Central memory CD8-positive, alpha-beta T cell (primary cell): ENCODE data around the gene UBQLN1.

Experiments used
- ATAC-seq: fragments of 150-1000 bp; cut with Tn5 transposase; replicated peaks from 2 replicates; pipeline ENCODE4 v1.10.0; 2022; ENCODE audit warnings: mild to moderate bottlenecking, moderate FRiP score, moderate number of reproducible peaks; ENCODE audit not compliant: poor library complexity, severe bottlenecking; ENCODE audit errors: extremely low read depth
- DNase-seq, 2 donors: peaks; one replicate each; pipeline ENCODE4 v3.0.0; 2021; ENCODE audit warnings: low spot score in 2 of 2
- H3K27ac Mint-ChIP-seq: one replicate; pipeline ENCODE4 v1.8.0; 2022; ENCODE audit warnings: low read depth, mild to moderate bottlenecking, moderate library complexity, mixed read lengths
- H3K27me3 Mint-ChIP-seq: one replicate; pipeline ENCODE4 v1.8.0; 2022; ENCODE audit warnings: mixed read lengths
- H3K36me3 Mint-ChIP-seq: one replicate; pipeline ENCODE4 v1.8.0; 2022; ENCODE audit warnings: mild to moderate bottlenecking, moderate library complexity, mixed read lengths; ENCODE audit not compliant: insufficient read depth
- H3K4me1 Mint-ChIP-seq: one replicate; pipeline ENCODE4 v1.8.0; 2022; ENCODE audit warnings: mixed read lengths
- H3K4me3 Mint-ChIP-seq: one replicate; pipeline ENCODE4 v1.8.0; 2022; ENCODE audit warnings: mild to moderate bottlenecking, moderate library complexity, mixed read lengths
- H3K9me3 Mint-ChIP-seq: one replicate; pipeline ENCODE4 v1.8.0; 2022; ENCODE audit warnings: mixed read lengths

The UBQLN1 gene

DNA sequence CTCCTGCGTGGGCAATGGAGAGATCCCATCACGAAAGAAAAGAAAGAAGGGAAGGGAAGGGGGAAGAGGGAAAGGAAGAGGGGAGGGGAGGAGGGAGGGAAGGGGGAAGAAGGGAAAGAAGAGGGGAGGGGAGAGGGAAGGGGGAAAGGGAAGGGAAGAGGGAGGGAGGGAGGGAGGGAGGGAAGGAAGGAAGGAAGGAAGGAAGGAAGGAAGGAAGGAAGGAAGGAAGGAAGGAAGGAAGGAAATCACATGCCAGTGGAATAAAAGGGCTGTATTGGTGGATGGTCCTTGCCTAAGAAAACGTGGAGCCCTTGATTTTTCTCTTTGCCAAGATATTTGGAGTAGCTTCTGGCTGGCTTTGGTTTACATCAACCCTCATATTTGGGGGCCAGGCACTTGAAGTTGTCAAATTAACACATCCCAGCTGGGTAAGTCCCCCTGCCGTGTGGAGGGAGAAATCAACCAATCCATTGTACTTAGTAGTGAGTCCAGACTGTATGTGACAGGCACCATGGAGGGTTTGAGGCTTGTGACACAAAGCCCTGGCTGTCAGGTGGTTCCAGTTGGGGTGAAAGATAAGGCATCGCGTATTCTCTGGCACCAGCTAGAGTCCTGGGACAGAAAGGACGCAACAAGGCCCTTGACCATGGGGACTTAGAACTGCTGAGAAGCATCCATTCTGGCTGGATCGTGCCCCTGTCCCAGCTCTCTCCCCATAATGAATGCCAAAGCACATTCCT, 61.1 kb downstream of the UBQLN1 start:
- ATAC-seq (no peak), DNase-seq (no peak)
- no peaks in the 10 kb centered on the region for H3K27me3 Mint-ChIP-seq
- no peaks in the 10 kb centered on the region for H3K4me1 Mint-ChIP-seq
- H3K9me3 Mint-ChIP-seq = no peaks in the 10 kb centered on the region
- no peak overlapping the region for H3K4me3 Mint-ChIP-seq
- peaks cover 20% of the 10 kb centered on the region for H3K36me3 Mint-ChIP-seq
- H3K27ac Mint-ChIP-seq = no peak overlapping the region

DNA sequence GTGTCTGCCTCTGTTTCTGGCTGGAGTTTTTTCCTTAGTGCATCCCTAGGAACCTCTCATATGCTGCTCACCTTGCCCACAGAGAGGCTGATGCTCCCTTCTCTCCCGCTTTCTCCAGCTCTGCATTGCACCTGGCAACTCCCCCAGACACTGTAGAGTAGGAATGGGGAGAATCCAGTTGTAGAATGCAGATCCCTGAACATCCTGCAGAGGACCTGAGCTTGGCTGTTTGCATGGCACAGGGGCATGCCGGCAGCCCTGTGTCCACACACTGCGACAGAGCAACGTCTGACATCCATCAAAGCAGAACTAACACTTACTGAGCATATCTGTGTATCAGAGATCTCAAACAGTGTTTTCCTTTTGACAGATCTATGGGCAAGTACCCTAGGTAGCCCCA, 65.0 kb downstream of the UBQLN1 start:
- H3K4me3 Mint-ChIP-seq = no peak overlapping the region
- no peaks in the 10 kb centered on the region for H3K9me3 Mint-ChIP-seq
- ATAC-seq (no peak), DNase-seq (no peak)
- H3K36me3 Mint-ChIP-seq = peaks cover 9% of the 10 kb centered on the region
- H3K27me3 Mint-ChIP-seq = no peaks in the 10 kb centered on the region
- no peak overlapping the region for H3K27ac Mint-ChIP-seq
- H3K4me1 Mint-ChIP-seq = no peaks in the 10 kb centered on the region

DNA sequence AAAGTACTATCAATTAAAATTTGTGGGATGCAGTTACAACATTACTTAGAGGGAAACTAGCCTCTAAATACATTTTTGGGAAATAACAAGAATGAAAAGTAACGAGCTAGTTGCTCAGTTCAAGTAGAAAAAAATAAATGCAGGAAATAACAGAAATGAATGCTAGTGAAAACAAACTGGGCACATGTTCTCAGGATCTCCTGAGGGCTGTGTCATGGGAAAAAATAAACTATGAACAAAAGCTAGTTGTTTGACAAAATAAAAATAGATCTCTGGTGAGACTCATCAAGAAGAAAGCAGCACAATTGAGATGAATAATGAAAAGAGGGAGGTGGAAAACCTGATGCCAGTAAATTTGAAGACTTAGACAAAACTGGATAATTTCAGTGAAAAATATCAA, 68.5 kb downstream of the UBQLN1 start:
- ATAC-seq (no peak), DNase-seq (no peak)
- no peak overlapping the region for H3K4me3 Mint-ChIP-seq
- H3K27me3 Mint-ChIP-seq = no peaks in the 10 kb centered on the region
- H3K36me3 Mint-ChIP-seq = peaks cover 2% of the 10 kb centered on the region
- H3K9me3 Mint-ChIP-seq = no peaks in the 10 kb centered on the region
- H3K4me1 Mint-ChIP-seq = no peaks in the 10 kb centered on the region
- peak overlapping the region; percentile 15 for H3K27ac Mint-ChIP-seq

DNA sequence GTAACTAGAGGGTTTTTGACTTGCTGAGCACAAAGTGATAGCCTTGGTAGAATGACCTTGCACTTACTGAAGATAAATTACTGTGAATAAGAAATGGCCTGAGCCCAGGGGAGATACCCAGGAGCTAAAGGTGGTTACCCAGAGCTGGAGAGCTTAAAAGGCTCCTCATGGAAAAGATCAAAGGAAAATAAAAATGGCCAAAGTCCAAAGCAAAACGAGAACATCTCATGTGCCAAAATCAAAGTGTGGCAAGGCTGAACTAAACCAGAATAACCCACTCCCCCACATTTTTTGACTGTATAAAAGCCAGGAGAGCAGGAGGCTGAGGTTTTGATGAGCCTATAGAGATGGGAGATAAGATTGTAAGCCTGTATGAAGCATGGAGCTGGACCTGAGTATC, 70.4 kb downstream of the UBQLN1 start:
- no peaks in the 10 kb centered on the region for H3K36me3 Mint-ChIP-seq
- ATAC-seq (no peak), DNase-seq (no peak)
- H3K27ac Mint-ChIP-seq = no peak overlapping the region
- no peaks in the 10 kb centered on the region for H3K9me3 Mint-ChIP-seq
- no peaks in the 10 kb centered on the region for H3K4me1 Mint-ChIP-seq
- H3K4me3 Mint-ChIP-seq = no peak overlapping the region
- no peaks in the 10 kb centered on the region for H3K27me3 Mint-ChIP-seq

DNA sequence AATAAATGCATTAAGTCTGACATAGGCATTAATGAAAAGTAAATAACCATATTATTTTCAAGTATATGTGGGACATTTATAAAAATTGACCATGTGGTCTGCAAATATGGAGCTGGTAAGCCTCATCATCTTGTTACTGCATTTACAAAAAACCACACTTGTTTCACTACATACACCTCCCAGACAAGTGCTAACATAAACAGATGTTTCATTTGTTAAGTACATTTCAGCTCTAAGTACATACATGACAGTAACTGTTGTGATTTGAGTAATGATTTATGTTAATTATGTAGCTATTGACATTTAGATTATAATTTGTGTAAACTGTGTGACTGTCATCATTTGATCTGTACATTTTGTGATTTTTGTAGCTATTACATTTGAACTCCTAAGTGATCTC, 70.9 kb downstream of the UBQLN1 start:
- DNase-seq = no peak
- no peak for ATAC-seq
- Mint-ChIP-seq H3K27ac (no peak overlapping the region), H3K4me3 (no peak overlapping the region), H3K4me1 (no peaks in the 10 kb centered on the region), H3K27me3 (no peaks in the 10 kb centered on the region), H3K9me3 (no peaks in the 10 kb centered on the region), H3K36me3 (no peaks in the 10 kb centered on the region)

DNA sequence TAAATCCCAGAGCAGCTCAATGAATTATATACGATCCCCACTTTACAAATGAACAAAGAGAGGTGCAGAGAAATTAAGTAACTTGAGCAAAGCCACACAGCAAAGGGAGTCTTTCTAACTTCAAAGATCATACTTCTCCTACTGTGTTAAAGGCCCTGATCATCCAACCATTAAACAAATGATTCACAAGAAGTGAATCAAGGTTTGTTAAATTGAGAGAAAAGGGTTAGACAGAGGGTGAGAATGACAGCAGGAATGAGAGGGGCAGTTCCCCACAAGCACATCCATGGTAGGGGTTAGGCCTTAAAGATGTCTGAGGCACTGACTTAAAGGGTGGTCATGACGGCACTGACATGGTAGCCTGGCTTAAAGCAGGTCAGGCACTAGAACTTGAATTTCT, 74.1 kb downstream of the UBQLN1 start:
- H3K27ac Mint-ChIP-seq = no peak overlapping the region
- no peaks in the 10 kb centered on the region for H3K27me3 Mint-ChIP-seq
- DNase-seq = no peak
- peaks cover 4% of the 10 kb centered on the region for H3K36me3 Mint-ChIP-seq
- no peaks in the 10 kb centered on the region for H3K9me3 Mint-ChIP-seq
- ATAC-seq = no peak
- H3K4me3 Mint-ChIP-seq = no peak overlapping the region
- no peaks in the 10 kb centered on the region for H3K4me1 Mint-ChIP-seq

DNA sequence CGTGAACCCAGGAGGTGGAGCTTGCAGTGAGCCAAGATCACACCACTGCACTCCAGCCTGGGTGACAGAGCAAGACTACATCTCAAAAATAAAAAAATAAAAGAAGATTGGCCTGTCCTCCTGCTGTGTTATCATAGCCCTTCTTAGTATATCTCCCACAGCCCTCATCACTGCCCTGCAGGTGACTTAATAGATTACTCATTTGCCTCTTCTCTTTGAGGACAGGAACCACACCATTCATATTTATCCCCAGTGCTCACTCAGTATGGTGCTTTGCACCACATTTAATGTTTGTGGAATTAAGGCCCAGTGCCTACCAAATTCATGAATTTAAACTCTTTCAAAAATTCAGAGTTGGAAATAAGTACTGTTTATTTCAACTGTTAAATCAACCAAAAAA, 74.5 kb downstream of the UBQLN1 start:
- H3K27ac Mint-ChIP-seq = no peak overlapping the region

DNA sequence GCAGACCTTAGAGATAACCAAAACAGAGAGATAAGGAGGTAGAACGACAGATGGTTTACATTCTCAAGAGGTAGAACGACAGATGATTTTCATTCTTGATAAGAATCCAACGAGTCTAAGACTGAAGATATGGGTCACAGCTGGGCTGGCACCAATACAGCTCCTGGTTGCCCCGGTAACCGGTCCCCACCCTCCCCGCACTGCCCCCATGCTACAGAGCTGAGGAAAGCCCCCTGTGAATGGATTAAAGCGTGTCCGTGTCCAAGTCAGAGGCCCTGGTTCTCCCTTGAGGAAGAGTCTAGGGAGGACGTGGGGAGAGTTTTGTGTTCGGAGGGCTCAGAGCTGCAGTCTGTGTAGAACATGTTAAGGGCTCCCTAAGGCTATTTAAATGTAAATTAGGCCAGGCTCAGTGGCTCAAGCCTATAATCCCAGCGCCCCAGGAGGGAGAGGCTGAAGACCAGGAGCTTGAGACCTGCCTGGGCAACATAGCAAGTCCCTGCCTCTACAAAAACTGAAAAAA, 76.8 kb downstream of the UBQLN1 start:
- Mint-ChIP-seq H3K27me3 (no peaks in the 10 kb centered on the region), H3K4me1 (peaks cover 3% of the 10 kb centered on the region), H3K27ac (no peak overlapping the region), H3K36me3 (peaks cover 4% of the 10 kb centered on the region), H3K9me3 (no peaks in the 10 kb centered on the region), H3K4me3 (no peak overlapping the region)
- DNase-seq = no peak
- ATAC-seq = no peak

More for the DNA sequence above, 74.5 kb downstream of the UBQLN1 start:
- H3K4me1 Mint-ChIP-seq = no peaks in the 10 kb centered on the region
- H3K4me3 Mint-ChIP-seq = no peak overlapping the region
- no peak for DNase-seq
- no peaks in the 10 kb centered on the region for H3K27me3 Mint-ChIP-seq
- peaks cover 4% of the 10 kb centered on the region for H3K36me3 Mint-ChIP-seq
- no peaks in the 10 kb centered on the region for H3K9me3 Mint-ChIP-seq
- no peak for ATAC-seq

DNA sequence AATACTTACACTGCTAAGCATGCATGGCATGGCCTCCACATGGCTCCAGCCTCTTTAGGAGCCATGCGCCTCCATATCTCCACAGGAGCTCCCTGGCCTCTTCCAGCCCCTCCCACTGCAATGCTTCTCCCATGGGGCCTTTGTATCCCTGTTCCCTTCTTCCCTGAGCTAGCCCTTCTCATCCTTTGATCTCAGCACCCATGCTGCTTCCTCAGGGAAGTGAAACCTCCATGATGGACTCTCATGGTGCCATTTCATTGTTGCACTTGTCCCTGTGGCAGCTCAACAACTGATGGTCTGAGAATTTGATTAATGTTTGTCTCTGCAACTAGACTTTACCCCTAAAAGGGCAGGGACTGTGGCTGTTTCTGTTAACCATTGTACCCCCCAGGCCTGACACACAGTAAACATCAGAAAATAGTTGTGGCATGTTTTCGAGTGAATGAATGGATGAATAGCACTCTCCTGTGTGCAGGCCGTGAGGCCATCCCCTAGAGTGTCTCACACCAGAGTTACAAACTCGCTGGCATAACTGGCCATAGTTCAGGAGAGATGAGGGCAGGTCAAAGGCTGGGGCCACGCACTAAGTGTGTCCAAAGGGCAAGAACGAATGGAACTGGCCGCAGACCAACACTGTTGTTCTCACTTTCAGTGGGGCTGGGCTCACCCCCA, 78.2 kb downstream of the UBQLN1 start:
- DNase-seq (no peak), ATAC-seq (no peak)
- peaks cover 4% of the 10 kb centered on the region for H3K36me3 Mint-ChIP-seq
- peaks cover 13% of the 10 kb centered on the region for H3K4me1 Mint-ChIP-seq
- no peaks in the 10 kb centered on the region for H3K27me3 Mint-ChIP-seq
- H3K9me3 Mint-ChIP-seq = no peaks in the 10 kb centered on the region
- no peak overlapping the region for H3K4me3 Mint-ChIP-seq
- no peak overlapping the region for H3K27ac Mint-ChIP-seq

DNA sequence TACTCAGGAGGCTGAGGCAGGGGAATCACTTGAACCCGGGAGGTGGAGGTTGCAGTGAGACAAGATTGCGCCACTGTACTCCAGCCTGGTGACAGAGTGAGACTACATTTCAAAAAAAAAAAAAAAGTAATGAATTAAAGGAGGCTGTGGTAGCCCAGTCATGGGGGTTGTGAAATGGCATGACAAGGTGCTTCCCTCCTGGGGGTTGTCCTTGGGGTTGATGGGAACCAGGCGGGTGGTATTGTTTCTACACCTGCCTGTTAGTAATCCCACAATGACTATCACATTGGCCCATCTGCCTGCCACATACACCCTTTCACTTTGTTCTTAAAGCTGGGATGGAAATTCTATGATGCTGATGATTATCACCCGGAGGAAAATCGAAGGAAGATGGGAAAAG, 79.2 kb downstream of the UBQLN1 start:
- Mint-ChIP-seq H3K36me3 (peaks cover 4% of the 10 kb centered on the region), H3K27me3 (no peaks in the 10 kb centered on the region), H3K4me1 (peaks cover 23% of the 10 kb centered on the region), H3K27ac (no peak overlapping the region), H3K9me3 (no peaks in the 10 kb centered on the region), H3K4me3 (no peak overlapping the region)
- ATAC-seq = no peak
- DNase-seq = no peak

DNA sequence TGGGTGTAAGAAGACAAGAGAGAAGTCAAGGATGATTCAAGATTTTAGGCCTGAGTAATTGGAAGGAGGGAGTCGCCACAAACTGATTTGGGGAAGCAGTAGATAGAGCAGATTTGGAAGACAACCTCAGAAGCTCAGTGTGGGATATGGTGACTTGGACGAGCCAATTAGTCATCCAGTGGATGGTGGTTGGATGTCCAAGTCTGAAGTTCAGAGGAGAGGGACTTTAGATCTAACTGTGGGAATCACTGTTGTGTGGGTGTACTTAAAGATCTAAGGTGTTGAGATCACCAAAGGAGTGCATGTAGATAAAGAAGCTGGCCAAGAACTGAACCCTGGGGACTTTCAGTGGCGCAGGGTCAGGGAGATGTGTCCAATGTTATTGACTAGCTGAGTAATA, 82.6 kb downstream of the UBQLN1 start:
- Mint-ChIP-seq H3K4me3 (no peak overlapping the region), H3K4me1 (peaks cover 38% of the 10 kb centered on the region), H3K36me3 (peaks cover 13% of the 10 kb centered on the region), H3K27ac (peak overlapping the region; percentile 97), H3K27me3 (no peaks in the 10 kb centered on the region), H3K9me3 (no peaks in the 10 kb centered on the region)
- DNase-seq (no peak), ATAC-seq (no peak)

DNA sequence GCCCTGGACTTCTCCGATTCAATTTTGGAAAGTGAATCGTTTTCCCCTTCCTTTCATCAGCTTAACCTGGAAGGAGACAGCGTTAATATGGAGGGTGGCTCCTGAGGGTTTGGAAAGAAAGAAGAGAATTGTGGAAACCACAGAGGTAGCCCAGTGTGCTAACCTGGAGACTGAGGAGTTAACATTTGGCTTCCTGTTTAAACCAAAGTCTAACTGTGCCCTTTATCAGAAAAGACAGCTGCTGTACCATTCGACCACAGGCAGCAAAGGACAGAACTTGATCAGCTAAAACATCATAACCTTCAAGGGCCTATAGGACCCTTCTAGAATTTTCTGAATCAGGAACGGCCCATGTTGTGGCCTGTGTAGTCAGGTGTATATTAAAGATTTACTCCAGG, 84.1 kb downstream of the UBQLN1 start:
- Mint-ChIP-seq H3K36me3 (peaks cover 11% of the 10 kb centered on the region), H3K4me1 (peaks cover 38% of the 10 kb centered on the region), H3K4me3 (peak overlapping the region; percentile 94), H3K27ac (peak overlapping the region; percentile 97), H3K27me3 (no peaks in the 10 kb centered on the region), H3K9me3 (no peaks in the 10 kb centered on the region)
- DNase-seq (no peak), ATAC-seq (peak; percentile 47)
